Activated gamma-delta T cell treated with Interleukin-2 at 50 U/mL for 16 hours (primary cell): ENCODE data around the gene MXRA7.
"Not testable (repeated sequence)": the region's sequence is repeated elsewhere in the genome, so short reads cannot be mapped to it uniquely, and the experiment has no call there.

Experiments used
- DNase-seq: peaks from one replicate; pipeline ENCODE4 v3.0.0-alpha.2; 2020

The MXRA7 gene

GRCh38 chr17:76735586-76736348 is 25.0 kb upstream of the MXRA7 start:
- no peak for DNase-seq

- no peak for DNase-seq
Measured at GRCh38 chr17:76735006-76735405, 24.2 kb upstream of the MXRA7 start.

GRCh38 chr17:76734080-76734840 is 23.5 kb upstream of the MXRA7 start:
- DNase-seq: no peak

DNA sequence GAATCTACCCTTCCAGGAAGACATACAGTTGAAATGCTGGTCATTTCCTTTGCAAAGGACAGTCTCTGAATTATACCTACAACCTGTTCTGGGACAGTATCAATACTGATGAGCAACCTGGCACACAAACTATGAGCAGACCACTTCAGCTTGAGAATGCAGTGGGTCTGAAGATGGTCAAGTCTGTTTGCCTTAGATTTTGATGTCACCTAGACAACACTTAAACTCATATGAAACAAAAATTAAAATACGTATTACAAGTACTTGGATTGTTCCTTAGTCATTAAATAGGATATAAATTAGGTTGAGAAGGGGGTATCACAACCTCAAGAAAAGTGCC is 22.8 kb upstream of the MXRA7 start:
- no peak for DNase-seq

DNA sequence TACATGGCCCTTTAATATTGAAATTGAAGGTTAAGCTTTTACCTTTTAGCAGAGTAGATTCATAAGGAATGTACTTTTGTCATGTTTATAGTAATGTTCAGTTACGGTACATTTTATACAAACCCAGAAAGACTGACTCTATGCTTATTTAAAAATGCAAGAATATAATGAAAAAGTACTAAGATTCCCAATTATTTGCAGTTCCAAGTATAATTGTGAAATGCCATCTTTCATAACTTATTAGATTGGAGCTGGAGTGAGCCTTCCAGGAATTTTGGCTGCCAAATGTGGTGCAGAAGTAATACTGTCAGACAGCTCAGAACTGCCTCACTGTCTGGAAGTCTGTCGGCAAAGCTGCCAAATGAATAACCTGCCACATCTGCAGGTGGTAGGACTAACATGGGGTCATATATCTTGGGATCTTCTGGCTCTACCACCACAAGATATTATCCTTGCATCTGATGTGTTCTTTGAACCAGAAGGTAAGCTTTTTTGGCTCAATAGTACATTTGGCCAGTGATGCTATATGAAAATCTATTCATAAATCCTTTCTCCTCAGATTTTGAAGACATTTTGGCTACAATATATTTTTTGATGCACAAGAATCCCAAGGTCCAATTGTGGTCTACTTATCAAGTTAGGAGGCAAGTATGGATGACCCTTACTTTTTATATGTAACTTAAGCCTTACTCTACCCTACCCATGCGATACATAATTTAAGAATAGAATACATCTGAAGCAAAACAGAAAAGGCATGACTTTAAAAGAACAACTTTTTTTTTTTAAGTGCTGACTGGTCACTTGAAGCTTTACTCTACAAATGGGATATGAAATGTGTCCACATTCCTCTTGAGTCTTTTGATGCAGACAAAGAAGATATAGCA is 22.2 kb upstream of the MXRA7 start:
- no peak for DNase-seq

DNA sequence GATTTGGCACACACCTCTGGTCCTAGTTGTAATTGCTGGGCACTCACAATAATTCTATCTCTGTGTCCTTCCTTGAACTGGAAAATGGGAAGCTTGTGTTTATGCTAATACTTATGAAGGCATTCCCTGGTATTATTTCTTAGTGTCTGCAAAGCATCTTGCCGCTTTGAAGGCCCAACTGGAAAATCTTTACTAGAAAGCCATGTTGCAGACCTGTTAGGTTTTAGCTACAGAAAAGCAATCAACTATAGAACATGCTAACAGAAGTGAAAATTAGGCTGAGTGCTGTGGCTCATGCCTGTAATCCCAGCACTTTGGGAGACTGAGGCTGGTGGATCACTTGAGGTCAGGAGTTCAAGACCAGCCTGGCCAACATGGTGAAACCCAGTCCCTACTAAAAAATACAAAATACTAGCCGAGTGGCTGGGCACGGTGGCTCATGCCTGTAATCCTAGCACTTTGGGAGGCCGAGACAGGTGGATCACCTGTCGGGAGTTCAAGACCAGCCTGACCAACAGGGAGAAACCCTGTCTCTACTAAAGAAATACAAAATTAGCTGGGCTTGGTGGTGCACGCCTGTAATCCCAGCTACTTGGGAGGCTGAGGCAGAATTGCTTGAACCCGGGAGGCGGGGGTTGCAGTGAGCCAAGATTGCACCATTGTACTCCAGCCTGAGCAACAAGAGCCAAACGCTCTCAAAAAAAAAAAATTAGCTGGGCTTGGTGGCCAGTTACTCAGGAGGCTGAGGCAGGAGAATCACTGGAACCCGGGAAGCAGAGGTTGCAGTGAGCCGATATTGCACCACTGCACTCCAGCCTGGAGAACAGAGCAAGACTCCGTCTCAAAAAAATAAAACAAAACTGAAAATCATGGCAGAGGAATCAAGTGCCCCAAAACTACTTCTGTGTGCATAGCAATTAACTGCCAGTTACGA is 21.3 kb upstream of the MXRA7 start:
- not testable (repeated sequence) for DNase-seq

GRCh38 chr17:76727745-76728456 is 17.1 kb upstream of the MXRA7 start:
- no peak for DNase-seq

DNA sequence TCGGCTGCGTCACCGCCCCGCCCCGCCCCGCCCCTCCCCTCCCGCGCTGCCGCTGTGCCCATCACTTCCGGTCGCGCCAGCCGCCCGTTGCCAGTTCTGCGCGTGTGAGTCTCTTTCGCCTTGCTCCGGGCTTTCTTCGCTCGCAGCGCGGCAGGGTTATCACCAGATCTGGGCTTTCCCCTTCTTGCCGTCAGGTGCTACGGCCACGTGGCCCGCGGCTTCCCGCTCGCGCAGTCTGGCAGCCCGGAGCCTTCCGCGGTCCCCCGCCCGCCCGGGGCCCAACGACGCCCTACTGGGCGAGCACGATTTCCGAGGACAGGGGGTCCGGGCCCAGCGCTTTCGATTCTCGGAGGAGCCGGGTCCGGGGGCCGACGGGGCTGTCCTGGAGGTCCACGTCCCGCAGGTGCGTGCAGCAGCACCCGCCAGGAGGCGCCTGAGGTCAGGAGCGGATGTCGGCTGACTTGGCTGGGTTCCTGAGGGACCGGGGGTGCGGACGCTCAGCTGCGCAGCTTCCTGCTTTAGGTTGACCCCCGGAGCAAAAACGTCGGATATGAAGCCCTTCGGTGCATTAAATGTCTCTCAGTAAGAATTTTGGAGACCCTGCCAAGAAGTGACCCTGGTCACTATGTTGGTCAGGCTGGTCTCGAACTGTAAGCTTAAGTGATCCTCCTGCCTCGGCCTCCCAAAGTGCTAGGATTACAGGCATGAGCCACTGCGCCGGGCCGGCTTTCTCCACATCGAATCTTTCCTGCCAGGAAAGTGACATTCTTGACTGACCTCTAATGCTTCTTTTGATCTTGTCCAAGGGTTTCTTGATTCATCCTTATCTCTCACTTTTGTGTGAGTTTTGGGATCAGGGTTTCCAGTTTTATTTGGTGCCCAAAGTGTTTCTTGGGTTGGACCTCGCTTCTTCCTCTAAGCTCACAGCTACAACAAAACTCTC is 16.3 kb upstream of the MXRA7 start, which contains the start of gene METTL23:
METTL23 (plus strand) TSS at position 64 of the 943 bp plus-strand sequence. CDS start 2,872 bp downstream, outside the sequence.
- peak; percentile 80 for DNase-seq

DNA sequence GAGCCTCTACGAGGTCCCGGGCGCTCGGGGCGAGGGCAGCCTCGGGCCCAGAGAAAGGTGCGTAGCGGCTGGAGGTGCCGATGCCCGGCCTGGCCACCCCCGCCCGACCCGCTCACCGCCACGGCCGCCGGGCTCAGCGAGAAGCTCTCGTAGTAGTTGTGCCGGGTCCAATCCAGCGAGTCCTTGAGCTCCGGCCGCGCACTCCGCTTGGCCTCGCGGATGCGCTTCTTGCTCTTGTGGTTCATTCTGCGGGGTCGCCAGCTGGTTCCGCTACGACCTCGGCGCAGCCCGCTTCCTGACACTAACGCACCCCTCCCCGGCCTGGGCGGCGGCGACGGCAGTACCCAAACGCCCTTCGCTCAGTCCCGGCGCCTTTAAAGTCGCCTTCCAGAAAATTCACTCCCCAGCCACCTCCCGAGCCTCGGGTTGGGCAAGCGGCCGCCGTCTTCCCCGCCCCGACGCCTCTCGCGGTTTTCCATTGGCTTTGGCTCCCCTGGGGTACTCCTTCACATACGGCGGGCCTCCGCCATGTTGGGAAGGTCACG is 15.5 kb upstream of the MXRA7 start, which contains the start of gene JMJD6:
JMJD6 (minus strand) TSS at position 376 of the 545 bp plus-strand sequence; CDS start at position 245, 131 bp downstream.
- DNase-seq: peak; percentile 92

GRCh38 chr17:76725580-76726230 is 14.9 kb upstream of the MXRA7 start:
- peak; percentile 66 for DNase-seq

DNA sequence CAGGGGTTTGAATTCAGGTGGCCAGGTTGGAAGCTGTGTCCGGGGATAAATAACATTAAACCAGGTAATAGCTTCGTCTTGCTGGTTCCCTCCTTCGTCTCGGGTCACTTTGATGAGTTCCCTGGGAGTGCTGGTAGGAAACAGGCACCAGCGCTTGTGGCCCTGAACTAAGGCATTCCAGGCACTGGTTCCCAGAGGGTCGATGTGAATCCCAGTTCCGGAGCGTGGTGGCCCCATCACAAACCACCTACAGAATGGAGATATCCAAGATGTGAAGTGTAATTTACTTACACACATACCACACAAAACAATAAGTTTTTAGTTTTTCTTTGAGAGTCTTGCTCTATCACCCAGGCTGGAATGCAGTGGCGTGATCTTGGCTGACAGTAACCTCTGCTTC is 13.0 kb upstream of the MXRA7 start:
- DNase-seq: no peak

GRCh38 chr17:76722977-76723376 is 12.2 kb upstream of the MXRA7 start:
- not testable (repeated sequence) for DNase-seq

GRCh38 chr17:76722279-76722678 is 11.5 kb upstream of the MXRA7 start:
- no peak for DNase-seq

DNA sequence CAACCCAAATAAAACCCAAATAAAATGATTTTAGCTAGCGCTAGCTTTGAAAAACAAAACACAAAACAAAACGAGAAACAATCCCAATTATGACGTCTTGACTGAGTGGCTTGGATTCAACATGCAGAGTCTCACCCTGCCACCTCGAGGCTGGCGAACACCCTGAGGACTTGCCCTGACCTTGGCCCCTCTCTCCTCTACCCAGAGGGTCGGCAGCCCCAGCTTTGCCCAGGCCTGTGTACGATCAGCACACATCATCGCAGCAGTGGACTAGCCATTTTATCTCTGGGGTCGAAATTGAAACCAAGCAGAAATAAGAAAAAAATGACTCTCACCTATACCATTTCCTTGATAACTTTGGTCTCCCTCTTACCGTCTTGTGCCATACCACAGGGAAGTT is 10.7 kb upstream of the MXRA7 start:
- no peak for DNase-seq

- DNase-seq: no peak
Measured at GRCh38 chr17:76720941-76721340, 10.2 kb upstream of the MXRA7 start.

DNA sequence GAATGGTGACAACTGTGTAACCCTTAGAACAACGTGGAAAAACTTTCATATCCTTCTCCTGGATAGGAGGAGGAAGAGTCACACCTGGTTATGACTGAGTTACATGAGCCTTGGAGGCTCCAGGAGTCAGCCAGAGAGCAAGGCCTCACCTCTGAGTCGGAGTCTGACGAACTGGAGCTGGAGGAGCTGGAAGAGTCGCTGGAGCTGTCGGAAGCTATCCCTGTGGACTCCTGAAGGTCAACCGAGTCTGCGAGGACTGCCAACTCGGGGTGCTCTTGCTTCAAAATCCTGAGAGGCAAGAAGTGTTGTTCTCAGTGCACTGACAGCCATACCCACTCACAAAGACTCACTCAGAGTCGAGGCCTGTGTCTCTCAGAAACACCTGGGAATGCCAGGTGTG is 9.4 kb upstream of the MXRA7 start:
- DNase-seq: no peak

DNA sequence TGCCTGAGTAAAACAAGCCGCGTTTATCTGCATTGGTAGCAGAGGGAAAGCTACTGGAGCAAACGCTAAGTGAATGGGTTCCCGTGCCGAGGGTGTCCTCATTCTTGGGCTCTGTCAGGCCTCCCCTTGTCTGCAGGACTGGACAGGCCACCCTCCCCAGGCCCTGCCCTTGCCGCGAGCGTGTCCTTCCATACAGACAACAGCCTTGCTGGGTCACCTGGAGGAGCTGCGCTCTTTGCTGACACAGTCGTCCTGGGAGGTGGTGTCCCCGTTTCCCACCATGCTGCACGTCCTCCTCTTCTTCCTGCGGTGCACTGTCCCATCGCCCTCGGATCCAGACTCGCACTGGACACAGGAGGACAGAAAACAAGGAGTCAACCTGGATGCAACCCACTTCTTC is 7.8 kb upstream of the MXRA7 start:
- DNase-seq: no peak

DNA sequence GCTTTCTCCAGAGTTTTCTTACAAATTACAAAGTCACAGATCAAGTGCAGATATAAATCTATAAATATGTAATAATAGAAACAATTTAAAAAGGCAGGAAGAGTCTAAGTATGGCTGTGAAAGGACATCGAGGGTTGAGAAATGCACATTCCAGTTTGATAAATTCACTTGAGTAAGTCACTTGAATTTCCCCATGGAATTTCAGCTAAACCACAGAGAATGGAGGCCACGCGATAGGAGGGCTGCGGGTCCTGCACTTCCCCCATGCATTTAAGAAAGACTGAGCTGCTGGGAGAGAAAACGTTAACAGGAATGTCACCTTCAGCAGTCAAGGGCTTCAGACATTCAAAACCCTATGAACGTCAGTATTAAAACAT is 6.1 kb upstream of the MXRA7 start:
- DNase-seq: no peak

GRCh38 chr17:76716146-76716838 is 5.5 kb upstream of the MXRA7 start:
- peak; percentile 72 for DNase-seq
